BJ (cell line): ENCODE results near the gene TEKT4. TPM values are rescaled to one million over a fixed set of nuclear protein-coding genes. Genes with fewer than 3 reads are reported as not detected.
"Not testable (repeated sequence)": the region's sequence is repeated elsewhere in the genome, so short reads cannot be mapped to it uniquely, and the experiment has no call there.

Experiments
- CTCF ChIA-PET: fragments of 350-600 bp; formaldehyde crosslinking; extraction: SDS; loops from one replicate; lab custom pipeline; 2021; ENCODE audit warnings: antibody characterized with exemption, inconsistent platforms; lab: Yijun Ruan, JAX
- POLR2A ChIA-PET: fragments of 300-600 bp; sonication (Branson Sonifier 250); formaldehyde crosslinking; extraction: SDS; loops from one replicate; lab custom pipeline; 2021; ENCODE audit warnings: antibody characterized with exemption; lab: Charles Lee
- DNase-seq: peaks from one replicate; pipeline ENCODE4 v3.0.0-alpha.2; 2011; ENCODE audit warnings: low read depth
- H3K27me3 ChIP-seq: 2 replicates; pipeline ENCODE4 v1.6.0; 2011; ENCODE audit warnings: low read length; ENCODE audit not compliant: control insufficient read depth, insufficient read depth
- H3K36me3 ChIP-seq: 2 replicates; pipeline ENCODE4 v1.5.1; 2011; ENCODE audit warnings: low read length; ENCODE audit not compliant: control insufficient read depth, insufficient read depth
- H3K4me3 ChIP-seq: 2 replicates; pipeline ENCODE4 v1.5.1; 2011; ENCODE audit warnings: low read depth, mild to moderate bottlenecking, control low read depth, low read length
- polyA plus RNA-seq: library from polyadenylated mRNA; depleted of rRNA; stranded (reverse); fragments of >200 nt; gene quantifications from 2 replicates; pipeline ENCODE4 v1.2.3, GENCODE V29; 2011
- TF ChIP-seq, protein P1 (sequence below): IDR thresholded peaks from 2 replicates; pipeline ENCODE4 v1.5.1; 2011; ENCODE audit warnings: low read depth, mild to moderate bottlenecking, control low read depth, inconsistent platforms, low read length, moderate library complexity; ENCODE audit not compliant: insufficient read depth

Gene TEKT4
- polyA plus RNA-seq, 1 experiment = not detected

GRCh38 chr2:94879982-94880377, 8.8 kb downstream of the TEKT4 start:
- POLR2A ChIA-PET = no interaction called here
- no peak for DNase-seq
- no peak overlapping the region for H3K4me3 ChIP-seq
- no peaks in the 10 kb centered on the region for H3K27me3 ChIP-seq
- TF ChIP-seq, protein P1, sequence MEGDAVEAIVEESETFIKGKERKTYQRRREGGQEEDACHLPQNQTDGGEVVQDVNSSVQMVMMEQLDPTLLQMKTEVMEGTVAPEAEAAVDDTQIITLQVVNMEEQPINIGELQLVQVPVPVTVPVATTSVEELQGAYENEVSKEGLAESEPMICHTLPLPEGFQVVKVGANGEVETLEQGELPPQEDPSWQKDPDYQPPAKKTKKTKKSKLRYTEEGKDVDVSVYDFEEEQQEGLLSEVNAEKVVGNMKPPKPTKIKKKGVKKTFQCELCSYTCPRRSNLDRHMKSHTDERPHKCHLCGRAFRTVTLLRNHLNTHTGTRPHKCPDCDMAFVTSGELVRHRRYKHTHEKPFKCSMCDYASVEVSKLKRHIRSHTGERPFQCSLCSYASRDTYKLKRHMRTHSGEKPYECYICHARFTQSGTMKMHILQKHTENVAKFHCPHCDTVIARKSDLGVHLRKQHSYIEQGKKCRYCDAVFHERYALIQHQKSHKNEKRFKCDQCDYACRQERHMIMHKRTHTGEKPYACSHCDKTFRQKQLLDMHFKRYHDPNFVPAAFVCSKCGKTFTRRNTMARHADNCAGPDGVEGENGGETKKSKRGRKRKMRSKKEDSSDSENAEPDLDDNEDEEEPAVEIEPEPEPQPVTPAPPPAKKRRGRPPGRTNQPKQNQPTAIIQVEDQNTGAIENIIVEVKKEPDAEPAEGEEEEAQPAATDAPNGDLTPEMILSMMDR = no peak
- H3K36me3 ChIP-seq = no peaks in the 10 kb centered on the region
- CTCF ChIA-PET = interaction anchor here (0.9 kb wide), 1 partner anchor 77 kb away, joined by 3 read pairs; no protein-coding TSS in a partner anchor

DNA sequence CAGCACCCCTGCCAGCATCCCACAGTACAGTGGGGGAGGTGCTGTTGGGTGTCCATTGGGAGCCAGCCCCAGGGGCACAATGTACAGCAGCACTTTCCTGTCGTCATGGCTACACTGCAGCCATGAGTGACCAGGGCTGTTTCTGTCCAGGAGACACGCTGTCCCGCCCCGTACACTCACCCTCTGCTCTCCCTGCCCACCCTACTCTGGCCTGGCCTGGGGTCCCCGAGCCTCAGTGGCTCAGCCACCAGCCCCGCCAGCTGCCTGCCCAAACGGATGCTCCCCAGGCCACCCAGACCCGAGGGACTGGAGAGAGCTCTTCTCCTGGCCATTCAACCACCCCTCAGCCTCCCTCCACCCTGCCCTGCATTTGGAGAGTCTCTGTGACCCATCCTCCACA, 9.3 kb downstream of the TEKT4 start:
- ChIA-PET POLR2A (no interaction called here), CTCF (interaction anchor here (0.9 kb wide), 1 partner anchor 77 kb away, joined by 3 read pairs; no protein-coding TSS in a partner anchor)
- TF ChIP-seq, protein P1 = no peak
- Histone ChIP-seq H3K4me3 (no peak overlapping the region), H3K27me3 (no peaks in the 10 kb centered on the region), H3K36me3 (no peaks in the 10 kb centered on the region)
- DNase-seq = no peak

DNA sequence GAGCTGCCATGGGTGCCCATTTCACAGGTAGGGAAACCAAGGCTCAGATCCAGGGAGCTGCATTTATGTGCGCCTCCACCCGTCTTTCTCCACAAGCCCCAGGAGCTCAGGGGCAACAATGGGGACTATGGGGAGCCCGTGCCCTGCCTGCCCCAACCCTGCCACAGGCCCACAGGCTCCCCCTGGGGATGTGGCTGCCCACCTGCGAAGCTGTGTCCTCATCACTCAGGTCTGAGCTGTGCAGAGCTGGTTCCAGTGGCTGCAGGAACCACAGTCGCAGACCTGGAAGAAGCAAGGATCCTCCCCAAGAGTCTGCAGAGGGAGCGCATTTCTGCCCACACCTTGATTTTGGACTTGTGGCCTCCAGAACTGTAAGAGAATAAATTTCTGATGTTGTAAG, 9.8 kb downstream of the TEKT4 start:
- no peak overlapping the region for H3K4me3 ChIP-seq
- no peaks in the 10 kb centered on the region for H3K27me3 ChIP-seq
- TF ChIP-seq, protein P1 = no peak
- no peaks in the 10 kb centered on the region for H3K36me3 ChIP-seq
- POLR2A ChIA-PET = no interaction called here
- no peak for DNase-seq
- CTCF ChIA-PET = interaction anchor here (0.9 kb wide), 1 partner anchor 76 kb away, joined by 3 read pairs; no protein-coding TSS in a partner anchor

- no peak for DNase-seq
- Histone ChIP-seq H3K27me3 (no peaks in the 10 kb centered on the region; the same call in 1 of the 2 replicates), H3K36me3 (no peaks in the 10 kb centered on the region), H3K4me3 (no peak overlapping the region)
- CTCF ChIA-PET = interaction anchor here (1.4 kb wide), 1 partner anchor 17 kb away, joined by 4 read pairs; no protein-coding TSS in a partner anchor
- POLR2A ChIA-PET = no interaction called here
- TF ChIP-seq, protein P1 = no peak
Observed at GRCh38 chr2:94890234-94890633, 19.0 kb downstream of the TEKT4 start.

GRCh38 chr2:94895273-94895672, 24.0 kb downstream of the TEKT4 start:
- H3K36me3 ChIP-seq, H3K27me3 ChIP-seq, H3K4me3 ChIP-seq, POLR2A ChIA-PET, CTCF ChIA-PET, DNase-seq: not testable (repeated sequence)

DNA sequence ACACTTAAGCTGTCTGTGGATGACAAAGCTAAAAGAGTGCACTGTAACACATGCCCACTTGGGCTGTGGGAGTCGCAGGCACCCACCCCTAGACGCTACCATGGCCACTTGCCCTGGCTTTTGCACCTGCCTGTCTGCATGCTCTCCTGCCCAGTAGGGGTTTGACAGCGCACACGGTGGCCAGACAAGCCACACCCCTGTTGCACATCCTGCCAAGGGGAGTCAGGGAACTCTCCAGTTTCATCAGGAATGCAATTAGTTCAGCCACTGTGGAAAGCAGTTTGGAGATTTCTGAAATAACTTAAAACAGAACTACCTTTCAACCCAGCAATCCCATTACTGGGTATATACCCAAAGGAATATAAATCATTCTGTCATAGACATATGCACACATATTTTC, 35.7 kb downstream of the TEKT4 start:
- DNase-seq, POLR2A ChIA-PET: not testable (repeated sequence)

More for the DNA sequence above, 35.7 kb downstream of the TEKT4 start:
- CTCF ChIA-PET, H3K4me3 ChIP-seq, H3K27me3 ChIP-seq, H3K36me3 ChIP-seq: not testable (repeated sequence)
